ENCODE data around the gene F11R.

Gene F11R

DNA sequence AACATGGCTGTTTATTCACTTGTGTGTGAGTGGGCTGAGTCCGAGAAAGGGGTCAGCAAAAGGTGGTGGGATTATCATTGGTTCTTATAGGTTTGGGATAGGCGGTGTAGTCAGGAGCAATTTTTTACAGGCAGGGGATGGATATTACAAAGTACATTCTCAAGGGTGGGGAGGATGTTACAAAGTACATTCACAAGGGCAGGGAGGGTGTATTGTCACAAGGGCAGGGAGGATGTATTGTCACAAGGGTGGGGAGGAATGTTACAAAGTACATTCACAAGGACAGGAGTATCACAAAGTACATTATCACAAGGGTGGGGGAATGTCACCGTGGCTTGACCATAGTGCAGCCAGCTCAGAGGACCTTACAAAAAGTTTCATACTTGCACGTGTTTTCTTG, 35.2 kb downstream of the F11R start:
- TF ChIP-seq, protein P1, sequence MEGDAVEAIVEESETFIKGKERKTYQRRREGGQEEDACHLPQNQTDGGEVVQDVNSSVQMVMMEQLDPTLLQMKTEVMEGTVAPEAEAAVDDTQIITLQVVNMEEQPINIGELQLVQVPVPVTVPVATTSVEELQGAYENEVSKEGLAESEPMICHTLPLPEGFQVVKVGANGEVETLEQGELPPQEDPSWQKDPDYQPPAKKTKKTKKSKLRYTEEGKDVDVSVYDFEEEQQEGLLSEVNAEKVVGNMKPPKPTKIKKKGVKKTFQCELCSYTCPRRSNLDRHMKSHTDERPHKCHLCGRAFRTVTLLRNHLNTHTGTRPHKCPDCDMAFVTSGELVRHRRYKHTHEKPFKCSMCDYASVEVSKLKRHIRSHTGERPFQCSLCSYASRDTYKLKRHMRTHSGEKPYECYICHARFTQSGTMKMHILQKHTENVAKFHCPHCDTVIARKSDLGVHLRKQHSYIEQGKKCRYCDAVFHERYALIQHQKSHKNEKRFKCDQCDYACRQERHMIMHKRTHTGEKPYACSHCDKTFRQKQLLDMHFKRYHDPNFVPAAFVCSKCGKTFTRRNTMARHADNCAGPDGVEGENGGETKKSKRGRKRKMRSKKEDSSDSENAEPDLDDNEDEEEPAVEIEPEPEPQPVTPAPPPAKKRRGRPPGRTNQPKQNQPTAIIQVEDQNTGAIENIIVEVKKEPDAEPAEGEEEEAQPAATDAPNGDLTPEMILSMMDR (IDR thresholded peaks at IDR 0.05; ENCODE audit: insufficient read depth, low read length, missing control alignments) = no peak
- no peak overlapping the region for H3K4me3 ChIP-seq (ENCODE audit: low read depth, low read length)
- ChIA-PET POLR2A (no interaction called here), CTCF (no interaction called here)
- DNase-seq (ENCODE audit: low read depth, low spot score) = no peak

DNA sequence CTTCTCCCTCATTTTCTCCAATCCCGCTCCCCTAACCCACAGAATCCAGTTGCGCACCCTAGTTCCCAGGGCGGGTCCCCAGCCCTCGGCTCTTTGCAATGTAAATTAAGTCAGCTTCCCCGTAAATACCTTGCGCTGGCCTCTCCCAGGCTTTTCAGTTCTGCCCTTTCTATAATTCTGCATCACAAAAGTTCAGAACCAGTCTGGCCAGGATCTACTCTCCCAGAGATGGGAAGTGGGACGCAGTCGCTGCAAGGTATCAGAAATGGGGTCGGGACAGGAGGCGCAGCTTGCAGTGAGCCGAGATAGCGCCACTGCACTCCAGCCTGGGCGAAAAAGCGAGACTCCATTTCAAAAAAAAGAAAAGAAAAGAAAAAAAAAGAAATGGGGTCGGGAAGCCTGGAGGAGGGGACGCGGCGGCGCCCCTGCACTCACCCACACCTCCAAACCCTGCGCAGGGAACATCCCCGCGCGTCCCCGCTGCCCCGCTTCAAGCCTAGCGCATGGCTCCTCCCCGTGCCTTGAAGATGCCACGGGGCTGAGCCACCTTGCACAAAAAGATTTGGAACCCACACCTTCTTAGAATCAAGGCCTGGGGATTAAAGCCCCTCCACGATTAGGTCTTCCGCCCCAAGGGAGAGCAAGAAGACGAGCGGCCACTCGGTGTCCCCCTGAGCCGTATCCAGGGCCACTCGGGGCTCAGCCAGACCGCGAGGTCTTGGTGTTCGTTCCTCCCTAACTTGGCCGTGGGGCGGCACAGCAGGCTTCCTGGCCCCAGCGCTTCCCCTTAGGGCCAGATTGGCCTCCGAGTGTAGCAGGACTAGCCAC, 39.2 kb downstream of the F11R start:
- CTCF ChIA-PET = interaction anchor here (1.6 kb wide), 1 partner anchor 8 kb away, joined by 5 read pairs; no protein-coding TSS in a partner anchor
- POLR2A ChIA-PET = no interaction called here
- H3K4me3 ChIP-seq (ENCODE audit: low read depth, low read length) = no peak overlapping the region
- no peak for DNase-seq (ENCODE audit: low read depth, low spot score)
- TF ChIP-seq, protein P1 (IDR thresholded peaks at IDR 0.05; ENCODE audit: insufficient read depth, low read length, missing control alignments) = no peak

GRCh38 chr1:160979286-160979685, 41.7 kb downstream of the F11R start:
- H3K4me3 ChIP-seq (ENCODE audit: low read depth, low read length) = no peak overlapping the region
- CTCF ChIA-PET = interaction anchor here (1.1 to 1.5 kb wide), 3 partner anchors 9 to 27 kb away, joined by 3 to 10 read pairs (median 8); no protein-coding TSS in a partner anchor
- no peak for DNase-seq (ENCODE audit: low read depth, low spot score)
- TF ChIP-seq, protein P1 (IDR thresholded peaks at IDR 0.05; ENCODE audit: insufficient read depth, low read length, missing control alignments) = no peak
- POLR2A ChIA-PET = no interaction called here

DNA sequence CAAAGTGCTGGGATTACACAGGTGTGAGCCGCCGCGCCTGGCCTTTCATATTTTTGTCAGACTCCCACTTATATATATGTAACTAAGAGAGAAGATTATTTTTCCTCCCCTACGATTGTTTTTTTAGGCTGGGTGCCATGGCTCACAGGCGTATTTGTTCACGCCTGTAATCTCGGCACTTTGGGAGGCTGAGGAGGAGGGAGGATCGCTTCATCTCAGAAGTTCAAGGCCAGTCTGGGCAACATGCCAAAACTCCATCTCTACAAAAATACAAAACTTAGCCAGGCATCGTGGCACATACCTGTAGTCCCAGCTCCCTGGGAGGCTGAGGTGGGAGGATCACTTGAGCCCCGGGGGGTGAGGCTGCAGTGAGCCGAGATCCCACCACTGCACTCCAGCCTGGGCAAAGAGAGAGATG, 42.4 kb downstream of the F11R start:
- CTCF ChIA-PET = interaction anchor here (1.1 to 1.5 kb wide), 3 partner anchors 10 to 26 kb away, joined by 3 to 10 read pairs (median 8); no protein-coding TSS in a partner anchor
- no peak overlapping the region for H3K4me3 ChIP-seq (ENCODE audit: low read depth, low read length)
- no peak for DNase-seq (ENCODE audit: low read depth, low spot score)
- TF ChIP-seq, protein P1 (IDR thresholded peaks at IDR 0.05; ENCODE audit: insufficient read depth, low read length, missing control alignments) = no peak
- POLR2A ChIA-PET = no interaction called here

DNA sequence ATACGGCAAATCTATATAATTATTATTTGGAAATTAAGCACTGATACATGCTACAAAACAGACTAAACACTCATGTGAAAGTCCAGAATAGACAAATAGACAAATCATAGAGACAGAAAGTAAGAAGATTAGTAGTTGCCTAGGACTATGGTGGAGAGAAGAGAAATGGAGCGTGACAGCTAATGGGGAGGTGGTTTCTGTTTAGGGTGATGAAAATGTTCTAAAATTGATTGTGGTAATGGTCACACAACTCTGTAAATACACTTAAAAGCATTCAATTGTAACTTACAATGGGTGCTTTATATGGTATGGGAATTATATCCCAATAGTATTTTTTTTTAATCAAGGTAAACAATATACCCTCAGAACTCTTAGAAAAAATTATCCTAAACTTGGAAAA, 45.9 kb downstream of the F11R start:
- TF ChIP-seq, protein P1 (IDR thresholded peaks at IDR 0.05; ENCODE audit: insufficient read depth, low read length, missing control alignments) = no peak
- H3K4me3 ChIP-seq (ENCODE audit: low read depth, low read length) = no peak overlapping the region
- CTCF ChIA-PET = no interaction called here
- no peak for DNase-seq (ENCODE audit: low read depth, low spot score)
- POLR2A ChIA-PET = no interaction called here

DNA sequence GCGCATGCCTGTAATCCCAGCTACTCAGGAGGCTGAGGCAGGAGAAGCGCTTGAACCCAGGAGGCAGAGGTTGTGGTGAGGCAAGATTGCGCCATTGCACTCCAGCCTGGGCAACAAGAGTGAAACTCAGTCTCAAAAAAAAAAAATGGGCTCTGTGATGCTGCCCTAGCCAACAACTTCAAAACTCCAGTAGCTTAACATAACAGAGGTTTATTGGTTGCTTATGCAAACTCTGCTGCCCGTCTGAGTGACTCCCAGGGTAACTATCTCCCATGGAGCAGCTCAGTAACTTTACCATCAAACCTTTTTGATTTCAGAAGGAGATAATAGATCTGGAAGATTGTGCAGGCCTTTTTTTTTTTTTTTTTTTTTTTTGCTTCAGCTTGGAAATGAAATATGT, 47.5 kb downstream of the F11R start:
- POLR2A ChIA-PET = no interaction called here
- TF ChIP-seq, protein P1 (IDR thresholded peaks at IDR 0.05; ENCODE audit: insufficient read depth, low read length, missing control alignments) = no peak
- CTCF ChIA-PET = interaction anchor here (1.1 kb wide), 2 partner anchors 16 to 18 kb away, joined by 3 to 4 read pairs; no protein-coding TSS in a partner anchor
- DNase-seq (ENCODE audit: low read depth, low spot score) = no peak
- H3K4me3 ChIP-seq (ENCODE audit: low read depth, low read length) = no peak overlapping the region
